ENCODE results near the gene CNTNAP2.

DNA sequence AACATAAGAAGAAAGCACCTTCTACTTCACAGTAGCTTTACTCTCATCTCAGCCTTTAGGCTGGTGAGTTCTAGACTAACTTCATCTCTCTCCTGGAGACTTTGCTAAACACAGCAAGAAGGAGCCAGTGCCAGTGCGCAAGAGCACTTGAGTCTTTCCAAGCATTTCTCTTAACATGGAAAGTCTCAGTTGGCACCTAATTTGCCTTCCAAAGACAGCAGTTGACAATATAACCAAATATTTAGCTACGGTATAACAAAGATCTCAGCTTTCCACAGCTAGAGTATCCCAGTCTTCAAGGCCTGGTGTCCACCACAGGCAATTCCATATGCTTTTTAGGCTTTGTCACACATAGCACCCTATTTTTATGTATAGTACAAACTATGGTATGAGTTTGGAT, 1204.9 kb downstream of the CNTNAP2 start:
- TF ChIP-seq, protein P1, sequence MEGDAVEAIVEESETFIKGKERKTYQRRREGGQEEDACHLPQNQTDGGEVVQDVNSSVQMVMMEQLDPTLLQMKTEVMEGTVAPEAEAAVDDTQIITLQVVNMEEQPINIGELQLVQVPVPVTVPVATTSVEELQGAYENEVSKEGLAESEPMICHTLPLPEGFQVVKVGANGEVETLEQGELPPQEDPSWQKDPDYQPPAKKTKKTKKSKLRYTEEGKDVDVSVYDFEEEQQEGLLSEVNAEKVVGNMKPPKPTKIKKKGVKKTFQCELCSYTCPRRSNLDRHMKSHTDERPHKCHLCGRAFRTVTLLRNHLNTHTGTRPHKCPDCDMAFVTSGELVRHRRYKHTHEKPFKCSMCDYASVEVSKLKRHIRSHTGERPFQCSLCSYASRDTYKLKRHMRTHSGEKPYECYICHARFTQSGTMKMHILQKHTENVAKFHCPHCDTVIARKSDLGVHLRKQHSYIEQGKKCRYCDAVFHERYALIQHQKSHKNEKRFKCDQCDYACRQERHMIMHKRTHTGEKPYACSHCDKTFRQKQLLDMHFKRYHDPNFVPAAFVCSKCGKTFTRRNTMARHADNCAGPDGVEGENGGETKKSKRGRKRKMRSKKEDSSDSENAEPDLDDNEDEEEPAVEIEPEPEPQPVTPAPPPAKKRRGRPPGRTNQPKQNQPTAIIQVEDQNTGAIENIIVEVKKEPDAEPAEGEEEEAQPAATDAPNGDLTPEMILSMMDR (IDR thresholded peaks at IDR 0.05 in 4 of 5, conservative IDR thresholded peaks at IDR 0.05 in 1 of 5) = no peak
- TF ChIP-seq POLR2A (IDR thresholded peaks at IDR 0.05) = no peak

All from gastrocnemius medialis (tissue), 4 donors.